Vagina (tissue), 2 donors: ENCODE data around the gene GRIA1. TPM values are rescaled to one million over a fixed set of nuclear protein-coding genes. Genes with fewer than 3 reads are reported as not detected.

Source experiments
- DNase-seq, 2 donors: peaks; one replicate each; pipeline ENCODE4 v3.0.0-alpha.2; 2017; ENCODE audit errors: extremely low spot score in 2 of 2
- H3K27ac ChIP-seq: fragments of 200-600 bp; sonication (generic); one replicate; pipeline ENCODE4 v1.5.1; 2019
- H3K27me3 ChIP-seq: fragments of 200-600 bp; sonication (generic); one replicate; pipeline ENCODE4 v1.5.1; 2019
- H3K36me3 ChIP-seq, 2 donors: fragments of 200-600 bp; sonication (generic); one replicate each; pipeline ENCODE4 v1.5.1; 2017 to 2019
- H3K4me1 ChIP-seq: fragments of 200-600 bp; sonication (generic); one replicate; pipeline ENCODE4 v1.5.1; 2019
- H3K4me3 ChIP-seq, 2 donors: fragments of 200-600 bp; sonication (generic); 1 replicate in 1 of 2; 2 replicates in 1 of 2; pipeline ENCODE4 v1.5.1; 2016 to 2019
- H3K9me3 ChIP-seq: fragments of 200-600 bp; sonication (generic); one replicate; pipeline ENCODE4 v1.5.1; 2019
- CTCF ChIP-seq, 3 experiments: fragments of 450-650 bp in 2 of 3; fragments of 200-600 bp in 1 of 3; sonication (generic) in 1 of 3; IDR thresholded peaks; one replicate each; pipeline ENCODE4 v1.5.1; 2017 to 2019; ENCODE audit warnings: antibody characterized with exemption in 3 of 3, mild to moderate bottlenecking in 2 of 3, moderate library complexity in 2 of 3
- POLR2A ChIP-seq, 2 donors: fragments of 450-650 bp; IDR thresholded peaks; one replicate each; pipeline ENCODE4 v1.6.1; 2017; ENCODE audit warnings: antibody characterized with exemption in 2 of 2, mild to moderate bottlenecking in 2 of 2, moderate library complexity in 2 of 2
- POLR2AphosphoS5 ChIP-seq, 2 donors: sonication (generic); formaldehyde crosslinking; IDR thresholded peaks; one replicate each; pipeline ENCODE4 v1.9.0; 2017; ENCODE audit warnings: antibody characterized with exemption in 2 of 2, mild to moderate bottlenecking in 2 of 2, low read depth in 1 of 2; ENCODE audit not compliant: insufficient read depth in 1 of 2
- intact Hi-C: fragments of 100-400 bp; cut with DNase I; formaldehyde crosslinking; loops from one replicate; pipeline ENCODE4 v1.15.1; 2023
- total RNA-seq: library from RNA; depleted of rRNA; stranded (reverse); fragments of >200 nt; gene quantifications from one replicate; pipeline ENCODE4 v1.2.3, GENCODE V29; 2016

Gene GRIA1
- total RNA-seq, 1 donor from 2014 or later = not detected

DNA sequence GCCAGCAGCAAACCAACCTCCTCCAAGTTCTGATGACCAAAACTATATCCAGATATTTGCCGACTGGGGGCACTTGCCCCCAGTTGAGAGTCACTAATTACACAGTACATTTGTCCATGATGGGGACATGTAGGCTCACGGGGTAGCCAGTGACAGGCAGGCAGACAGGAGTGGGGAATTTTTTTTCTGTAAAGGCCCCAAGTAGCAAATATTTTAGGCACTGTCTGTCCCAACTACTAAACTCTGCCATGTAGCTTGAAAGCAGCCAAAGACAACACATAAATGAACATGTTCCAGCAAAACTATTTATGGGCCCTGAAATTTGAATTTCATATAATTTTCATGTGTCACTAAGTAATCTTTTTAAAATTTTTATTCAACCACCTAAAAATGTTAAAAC lies 80.7 kb downstream of the GRIA1 start:
- Histone ChIP-seq H3K27me3 (no peaks in the 10 kb centered on the region), H3K4me1 (no peaks in the 10 kb centered on the region), H3K4me3 (no peak overlapping the region), H3K9me3 (no peaks in the 10 kb centered on the region), H3K27ac (no peak overlapping the region), H3K36me3 (no peaks in the 10 kb centered on the region)
- DNase-seq = no peak
- intact Hi-C loops = no loop called here
- no peak for TF ChIP-seq POLR2AphosphoS5 (IDR thresholded peaks at IDR 0.05; ENCODE audit: insufficient read depth in 1 of 2, low read depth in 1 of 2)
- no peak for TF ChIP-seq POLR2A (IDR thresholded peaks at IDR 0.05)
- no peak for TF ChIP-seq CTCF (IDR thresholded peaks at IDR 0.05)

- Histone ChIP-seq H3K27me3 (no peaks in the 10 kb centered on the region), H3K27ac (no peak overlapping the region), H3K36me3 (no peaks in the 10 kb centered on the region), H3K9me3 (no peaks in the 10 kb centered on the region), H3K4me1 (no peaks in the 10 kb centered on the region), H3K4me3 (no peak overlapping the region)
- no peak for TF ChIP-seq CTCF (IDR thresholded peaks at IDR 0.05)
- no peak for TF ChIP-seq POLR2A (IDR thresholded peaks at IDR 0.05)
- no peak for TF ChIP-seq POLR2AphosphoS5 (IDR thresholded peaks at IDR 0.05; ENCODE audit: insufficient read depth in 1 of 2, low read depth in 1 of 2)
- no peak for DNase-seq
- intact Hi-C loops = no loop called here
Observed at GRCh38 chr5:153572411-153573145, 82.1 kb downstream of the GRIA1 start.

DNA sequence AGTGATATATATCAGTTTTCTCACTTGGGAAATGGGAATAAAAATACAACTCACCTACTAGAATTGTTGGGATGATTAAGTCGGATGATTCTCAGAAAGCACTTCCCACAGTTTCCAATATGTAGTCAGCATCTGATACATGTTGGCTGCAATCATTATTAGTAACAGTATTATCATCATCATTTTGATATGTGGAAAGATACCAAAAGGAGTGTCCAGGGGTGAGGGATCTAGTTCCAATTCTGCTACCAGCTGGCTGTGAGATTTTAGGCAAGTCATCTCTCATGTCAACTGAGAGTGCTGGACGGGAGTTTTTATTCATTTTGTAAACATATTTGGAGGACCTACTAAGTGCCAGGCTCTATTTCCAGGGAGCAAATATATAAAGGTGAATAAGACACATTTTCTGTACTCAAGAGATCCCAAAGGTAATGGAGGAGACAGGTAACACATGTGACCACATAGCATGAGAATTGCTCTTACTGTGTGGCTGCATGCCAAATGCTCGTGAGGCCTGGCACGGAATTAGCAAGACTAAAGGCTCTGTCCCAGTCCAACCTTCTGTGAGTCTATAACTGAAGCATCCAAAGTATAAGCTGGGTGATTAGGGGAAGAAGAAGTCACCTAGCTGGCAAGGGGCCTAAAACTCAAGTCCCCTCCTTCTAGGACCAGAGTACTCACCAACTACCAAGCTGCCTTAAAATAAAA lies 83.0 kb downstream of the GRIA1 start:
- no peak overlapping the region for H3K27ac ChIP-seq
- H3K27me3 ChIP-seq = no peaks in the 10 kb centered on the region
- no peaks in the 10 kb centered on the region for H3K36me3 ChIP-seq
- no peaks in the 10 kb centered on the region for H3K4me1 ChIP-seq
- no peak for DNase-seq
- intact Hi-C loops = no loop called here
- H3K4me3 ChIP-seq = no peak overlapping the region
- no peak for TF ChIP-seq CTCF (IDR thresholded peaks at IDR 0.05)
- H3K9me3 ChIP-seq = no peaks in the 10 kb centered on the region

DNA sequence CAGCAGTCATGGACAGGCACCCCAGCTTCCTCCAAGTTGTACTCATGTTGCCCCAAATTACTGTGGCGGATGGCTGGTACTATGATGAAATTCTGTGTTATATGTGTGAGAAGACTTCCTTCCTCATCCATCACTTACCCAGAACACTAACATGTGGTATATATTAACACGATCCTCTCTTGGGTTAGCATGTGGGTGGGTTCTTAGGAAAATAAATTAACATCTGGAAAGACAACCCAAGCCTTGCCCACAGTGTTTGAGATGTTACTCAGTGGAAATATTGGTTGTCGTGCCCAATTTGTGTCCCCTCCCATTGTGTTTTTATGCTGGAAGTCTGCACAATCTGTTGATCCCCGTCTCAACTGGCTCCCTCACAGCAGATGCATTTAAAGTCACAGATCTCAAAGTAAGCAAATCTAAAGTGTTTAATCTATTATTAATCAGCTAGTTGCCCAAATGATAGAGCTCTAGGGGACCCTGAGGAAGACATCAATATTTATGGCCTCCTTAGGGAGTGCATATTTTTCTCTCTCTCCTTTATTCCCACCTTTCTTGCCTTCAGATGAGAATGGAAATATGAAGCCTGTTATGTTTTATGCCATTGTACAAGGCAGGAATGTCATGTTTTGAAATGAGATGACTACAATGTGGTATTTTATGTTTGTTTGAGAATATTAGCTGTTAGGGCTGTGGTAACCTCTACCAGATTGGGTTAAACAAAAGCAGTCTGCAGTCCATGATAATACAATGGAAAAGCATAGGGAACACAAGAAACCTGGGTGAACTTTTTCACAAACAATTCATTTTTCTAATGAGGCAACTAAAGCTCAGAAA lies 93.9 kb downstream of the GRIA1 start:
- H3K4me1 ChIP-seq = no peaks in the 10 kb centered on the region
- no peaks in the 10 kb centered on the region for H3K9me3 ChIP-seq
- H3K27me3 ChIP-seq = no peaks in the 10 kb centered on the region
- DNase-seq = no peak
- intact Hi-C loops = no loop called here
- TF ChIP-seq POLR2A (IDR thresholded peaks at IDR 0.05) = no peak
- TF ChIP-seq CTCF (IDR thresholded peaks at IDR 0.05) = no peak
- TF ChIP-seq POLR2AphosphoS5 (IDR thresholded peaks at IDR 0.05; ENCODE audit: insufficient read depth in 1 of 2, low read depth in 1 of 2) = no peak
- H3K27ac ChIP-seq = no peak overlapping the region
- H3K4me3 ChIP-seq = no peak overlapping the region
- H3K36me3 ChIP-seq = no peaks in the 10 kb centered on the region
